OCI-LY3 (cell line): ENCODE results near the gene WLS.

ENCODE experiments used
- CTCF ChIP-seq: fragments of 200-600, 300-600 bp; sonication (generic); IDR thresholded peaks from 2 replicates; pipeline ENCODE4 v1.5.1; 2014; ENCODE audit warnings: antibody characterized with exemption, low read length, low read depth
- EZH2phosphoT487 ChIP-seq: fragments of 200-600 bp; shearing (Covaris generic); IDR thresholded peaks from 2 replicates; pipeline ENCODE4 v1.6.1; 2018; ENCODE audit warnings: antibody characterized with exemption, mixed run types, low read depth

- no peak for TF ChIP-seq EZH2phosphoT487
- TF ChIP-seq CTCF: no peak
Observed at GRCh38 chr1:68085752-68086151, 146.6 kb downstream of the WLS start.
